Cardiac fibroblast (primary cell): ENCODE measurements around the gene FAXDC2.

Experiments
- DNase-seq, 2 donors: peaks; one replicate each; pipeline versions ENCODE4 v3.0.0 to v3.0.0-alpha.2; 2010; ENCODE audit warnings: low read depth in 2 of 2
- H3K4me3 ChIP-seq, 2 donors: replicated peaks in 1 of 2; 1 replicate in 1 of 2; 2 replicates in 1 of 2; pipeline ENCODE4 v1.5.1; 2011; ENCODE audit warnings: low read depth in 2 of 2, low read length in 2 of 2, mild to moderate bottlenecking in 2 of 2, moderate library complexity in 1 of 2
- TF ChIP-seq, protein P1 (sequence below): IDR thresholded peaks from one replicate; pipeline ENCODE4 v1.5.1; 2011; ENCODE audit warnings: low read depth, mild to moderate bottlenecking, low read length, inconsistent platforms

The FAXDC2 gene

DNA sequence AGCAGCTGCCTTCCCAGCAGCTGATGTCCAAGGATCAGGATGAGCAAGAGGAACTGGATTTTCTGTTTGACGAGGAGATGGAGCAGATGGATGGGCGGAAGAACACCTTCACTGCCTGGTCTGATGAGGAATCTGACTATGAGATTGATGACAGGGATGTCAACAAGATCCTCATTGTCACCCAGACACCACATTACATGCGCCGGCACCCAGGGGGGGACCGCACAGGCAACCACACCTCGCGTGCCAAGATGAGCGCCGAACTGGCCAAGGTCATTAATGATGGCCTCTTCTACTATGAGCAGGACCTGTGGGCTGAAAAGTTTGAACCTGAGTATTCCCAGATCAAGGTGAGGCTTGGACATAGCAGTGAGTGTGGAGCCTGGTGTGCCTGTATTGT, 48.4 kb downstream of the FAXDC2 start:
- TF ChIP-seq, protein P1, sequence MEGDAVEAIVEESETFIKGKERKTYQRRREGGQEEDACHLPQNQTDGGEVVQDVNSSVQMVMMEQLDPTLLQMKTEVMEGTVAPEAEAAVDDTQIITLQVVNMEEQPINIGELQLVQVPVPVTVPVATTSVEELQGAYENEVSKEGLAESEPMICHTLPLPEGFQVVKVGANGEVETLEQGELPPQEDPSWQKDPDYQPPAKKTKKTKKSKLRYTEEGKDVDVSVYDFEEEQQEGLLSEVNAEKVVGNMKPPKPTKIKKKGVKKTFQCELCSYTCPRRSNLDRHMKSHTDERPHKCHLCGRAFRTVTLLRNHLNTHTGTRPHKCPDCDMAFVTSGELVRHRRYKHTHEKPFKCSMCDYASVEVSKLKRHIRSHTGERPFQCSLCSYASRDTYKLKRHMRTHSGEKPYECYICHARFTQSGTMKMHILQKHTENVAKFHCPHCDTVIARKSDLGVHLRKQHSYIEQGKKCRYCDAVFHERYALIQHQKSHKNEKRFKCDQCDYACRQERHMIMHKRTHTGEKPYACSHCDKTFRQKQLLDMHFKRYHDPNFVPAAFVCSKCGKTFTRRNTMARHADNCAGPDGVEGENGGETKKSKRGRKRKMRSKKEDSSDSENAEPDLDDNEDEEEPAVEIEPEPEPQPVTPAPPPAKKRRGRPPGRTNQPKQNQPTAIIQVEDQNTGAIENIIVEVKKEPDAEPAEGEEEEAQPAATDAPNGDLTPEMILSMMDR = no peak
- DNase-seq = no peak
- H3K4me3 ChIP-seq = no peak overlapping the region

DNA sequence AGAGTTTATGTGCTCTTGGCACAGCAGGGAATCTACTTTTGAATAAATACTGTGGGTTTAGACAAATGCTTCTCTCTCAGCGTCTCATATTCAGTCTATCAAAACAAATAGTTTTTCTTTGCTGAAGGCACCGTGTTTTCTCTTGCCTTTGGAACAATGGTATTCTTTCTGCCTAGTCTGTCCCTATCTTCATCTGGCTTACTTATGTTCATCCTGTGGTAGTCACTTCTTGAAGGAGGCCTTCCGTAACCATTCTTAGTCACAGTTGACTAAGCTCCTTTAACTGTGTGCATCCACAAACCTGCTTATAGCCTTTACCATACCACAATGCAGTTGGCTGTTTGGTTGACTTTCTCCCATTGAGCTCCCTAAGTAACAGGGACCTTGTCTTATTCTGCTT, 49.3 kb downstream of the FAXDC2 start:
- peak; percentile 18 to 73 for DNase-seq
- no peak overlapping the region for H3K4me3 ChIP-seq
- TF ChIP-seq, protein P1 = no peak

DNA sequence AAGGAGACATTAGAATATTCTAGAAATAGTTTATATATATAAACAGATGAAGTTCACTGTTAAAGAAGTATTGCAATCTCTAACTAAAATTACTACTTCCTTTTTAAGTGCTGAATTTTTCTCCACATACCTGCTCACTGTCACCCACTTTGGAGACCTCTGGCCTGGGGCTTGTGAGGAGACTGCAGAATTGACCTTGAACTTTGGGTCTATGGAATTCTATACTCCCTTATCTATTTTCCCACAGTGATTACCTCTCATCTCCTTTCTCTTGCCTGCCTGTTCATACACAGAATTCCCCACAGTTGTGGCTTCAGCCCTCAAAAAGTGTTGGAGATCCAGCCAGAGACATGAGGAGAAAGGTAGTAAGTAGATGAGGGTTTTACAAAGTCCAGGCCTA, 49.8 kb downstream of the FAXDC2 start:
- no peak for DNase-seq
- H3K4me3 ChIP-seq = no peak overlapping the region
- TF ChIP-seq, protein P1 = no peak

DNA sequence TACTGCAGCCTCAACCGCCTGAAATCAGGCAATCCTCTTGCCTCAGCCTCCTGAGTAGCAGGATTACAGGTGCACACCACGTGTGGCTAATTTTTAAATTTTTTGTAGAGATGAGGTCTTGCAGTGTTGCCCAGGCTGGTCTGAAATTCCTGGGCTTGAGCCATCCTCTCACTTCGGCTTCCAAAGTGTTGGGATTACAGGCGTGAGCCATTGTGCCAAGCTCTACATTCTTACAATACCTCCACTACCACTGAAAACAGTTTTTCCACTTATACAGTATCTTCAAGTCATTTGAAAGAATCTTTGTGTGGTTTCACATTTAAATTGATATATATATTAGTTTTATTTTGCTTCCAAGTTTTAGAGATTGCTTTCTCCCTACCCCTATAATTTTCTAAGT, 52.6 kb downstream of the FAXDC2 start:
- DNase-seq = peak in 1 of 2 donors; percentile 25
- H3K4me3 ChIP-seq = no peak overlapping the region
- TF ChIP-seq, protein P1 = no peak

DNA sequence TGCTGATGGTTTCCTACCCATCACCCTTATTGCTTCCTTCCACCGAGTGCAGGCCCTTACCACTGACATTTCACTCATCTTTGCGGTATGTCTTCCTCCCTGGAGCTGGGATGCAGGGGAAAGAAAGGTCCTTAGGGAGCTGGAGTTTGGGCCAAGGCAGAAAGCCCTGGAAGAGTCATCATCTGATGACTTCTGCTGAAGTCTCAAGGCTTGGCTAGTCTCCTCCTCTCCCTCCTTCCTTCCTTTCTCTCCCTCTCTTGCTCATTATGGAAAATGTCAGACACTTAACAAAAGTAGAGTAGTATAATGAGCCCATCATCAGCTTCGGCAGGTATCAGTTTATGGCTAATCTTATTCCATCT, 55.2 kb downstream of the FAXDC2 start:
- H3K4me3 ChIP-seq = no peak overlapping the region
- DNase-seq = peak; percentile 23 to 41
- TF ChIP-seq, protein P1 = no peak

DNA sequence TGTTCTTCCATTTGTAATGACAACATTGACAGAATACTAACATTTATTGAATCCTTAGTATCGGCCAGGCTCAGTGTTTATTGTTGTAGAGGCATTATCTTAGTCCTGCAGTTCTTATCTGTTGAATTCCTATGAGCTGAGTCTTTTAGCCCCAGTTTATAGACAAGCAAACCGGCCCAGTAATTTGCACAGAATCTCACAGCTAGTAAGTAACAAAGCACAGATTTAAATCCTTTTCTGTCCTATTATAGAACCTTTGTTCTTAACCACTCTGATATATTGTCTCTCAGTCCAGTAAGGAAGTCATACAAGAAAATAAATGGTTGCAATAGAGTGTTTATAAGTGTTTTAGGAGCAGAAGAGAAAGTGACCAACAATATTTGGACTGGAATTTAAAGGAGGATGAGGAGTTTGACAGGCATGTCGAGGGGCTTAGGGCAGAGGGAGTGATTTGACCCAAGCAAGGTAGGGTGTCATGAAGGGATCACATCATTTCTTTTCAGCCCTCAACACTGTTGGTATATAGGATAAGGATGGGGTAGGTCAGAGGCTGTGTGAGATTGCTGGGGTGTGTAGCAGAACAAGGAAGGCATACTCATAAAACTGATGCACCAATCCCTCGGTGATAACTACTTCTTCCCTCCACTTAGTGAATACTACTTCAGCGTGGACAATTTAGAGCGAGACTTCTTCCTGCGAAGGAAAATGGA, 55.7 kb downstream of the FAXDC2 start:
- TF ChIP-seq, protein P1 = no peak
- DNase-seq = peak; percentile 34 to 66
- no peak overlapping the region for H3K4me3 ChIP-seq
